ENCODE measurements around the gene GLT8D2.
"Not testable (repeated sequence)": the region's sequence is repeated elsewhere in the genome, so short reads cannot be mapped to it uniquely, and the experiment has no call there.

GLT8D2 gene

DNA sequence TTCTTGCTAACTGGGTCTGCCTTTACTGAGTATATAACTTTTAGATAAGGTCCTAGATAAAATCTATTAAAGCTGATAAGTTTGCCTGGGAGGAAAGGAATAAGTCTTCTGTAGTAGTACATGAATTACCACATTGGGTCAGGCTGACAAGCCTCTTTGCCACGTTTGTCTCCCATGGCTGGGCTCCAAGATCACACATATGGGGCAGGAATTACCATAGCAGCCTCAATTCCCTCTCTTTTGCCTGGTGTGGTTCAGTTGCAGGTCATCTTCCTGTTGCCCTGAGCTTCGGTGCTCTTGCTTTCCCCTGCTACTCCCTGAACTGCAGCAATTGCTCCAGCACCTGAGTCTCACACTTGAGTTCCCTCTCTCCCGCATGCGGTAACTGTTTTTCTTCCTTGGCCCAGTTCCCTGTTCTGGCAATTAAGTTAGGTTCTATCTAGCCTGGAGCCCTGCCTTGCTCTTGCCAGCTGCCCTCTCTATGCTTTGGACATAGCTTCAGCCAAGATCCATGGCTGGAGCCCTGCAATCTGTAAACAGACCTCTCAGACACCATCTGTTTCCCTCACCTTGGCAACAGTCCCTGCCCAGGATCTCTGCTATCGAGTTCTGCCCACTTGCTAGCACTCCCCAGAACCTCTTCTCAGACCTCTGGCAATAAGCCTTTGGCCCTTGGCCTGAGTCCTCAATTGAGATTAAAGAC, 5.8 kb upstream of the GLT8D2 start:
- no peak for DNase-seq
- in situ Hi-C loops (cut with MboI; ENCODE audit: low pct_unique_long_range_greater_than_20kb, low sequenced_read_pairs): no loop called here

DNA sequence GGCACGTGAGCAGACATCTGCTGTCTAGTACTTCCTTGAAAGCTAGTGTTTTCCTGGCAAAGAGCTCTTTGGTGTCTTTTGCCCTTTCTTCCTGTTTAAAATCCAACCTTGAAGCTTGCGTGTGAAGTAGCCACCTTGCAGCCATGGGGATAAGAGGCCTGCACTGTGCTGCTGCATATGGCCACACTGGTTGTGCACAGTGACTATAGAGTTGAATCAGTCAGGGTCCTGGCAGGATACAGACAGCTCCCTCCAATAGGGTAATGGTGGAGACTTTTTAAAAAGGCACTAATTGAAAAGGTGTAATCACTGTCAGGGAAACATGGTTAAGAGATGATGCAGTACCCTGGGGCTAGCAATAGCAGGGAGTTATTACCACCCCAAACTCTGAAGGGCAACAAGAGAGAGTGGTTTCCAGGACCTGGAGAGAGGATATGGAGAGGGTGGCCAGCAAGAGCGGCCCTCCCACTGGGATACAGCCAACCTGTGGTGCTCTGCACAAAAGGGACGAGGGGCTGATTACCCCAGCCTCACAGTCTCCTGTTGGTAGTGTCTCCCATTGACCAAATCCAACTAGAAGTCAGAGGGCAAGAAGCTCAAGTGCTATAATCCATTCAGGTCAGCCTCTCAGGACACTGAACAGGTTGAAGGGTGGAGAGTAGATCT, 4.8 kb upstream of the GLT8D2 start:
- in situ Hi-C loops (cut with MboI; ENCODE audit: low pct_unique_long_range_greater_than_20kb, low sequenced_read_pairs): no loop called here
- DNase-seq: no peak

- in situ Hi-C loops (cut with MboI; ENCODE audit: low pct_unique_long_range_greater_than_20kb, low sequenced_read_pairs): no loop called here
- DNase-seq: no peak
Measured at GRCh38 chr12:104050436-104050835, 449 bp upstream of the GLT8D2 start.

GRCh38 chr12:104049278-104049902, 597 bp downstream of the GLT8D2 start:
- DNase-seq: no peak
- in situ Hi-C loops (cut with MboI; ENCODE audit: low pct_unique_long_range_greater_than_20kb, low sequenced_read_pairs): no loop called here

DNA sequence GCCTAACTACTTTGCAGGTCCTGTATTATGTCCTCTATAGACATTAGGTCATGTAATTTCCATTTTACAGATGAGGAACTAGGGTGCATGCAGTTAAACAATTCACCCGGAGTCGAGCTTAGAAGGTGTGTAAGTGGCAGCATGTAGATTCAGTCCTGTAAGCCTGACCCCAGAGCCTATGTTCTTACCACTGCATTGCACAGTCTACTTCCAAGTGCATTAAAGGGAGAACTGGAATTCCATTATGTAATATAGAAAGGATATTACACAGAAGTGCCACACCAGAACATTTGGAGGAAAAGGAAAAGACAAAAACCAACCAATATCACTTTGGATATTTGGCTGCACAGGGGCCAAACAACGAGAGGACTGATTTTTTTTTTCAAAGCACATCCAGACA, 1.2 kb downstream of the GLT8D2 start:
- no peak for DNase-seq
- in situ Hi-C loops (cut with MboI; ENCODE audit: low pct_unique_long_range_greater_than_20kb, low sequenced_read_pairs): no loop called here

DNA sequence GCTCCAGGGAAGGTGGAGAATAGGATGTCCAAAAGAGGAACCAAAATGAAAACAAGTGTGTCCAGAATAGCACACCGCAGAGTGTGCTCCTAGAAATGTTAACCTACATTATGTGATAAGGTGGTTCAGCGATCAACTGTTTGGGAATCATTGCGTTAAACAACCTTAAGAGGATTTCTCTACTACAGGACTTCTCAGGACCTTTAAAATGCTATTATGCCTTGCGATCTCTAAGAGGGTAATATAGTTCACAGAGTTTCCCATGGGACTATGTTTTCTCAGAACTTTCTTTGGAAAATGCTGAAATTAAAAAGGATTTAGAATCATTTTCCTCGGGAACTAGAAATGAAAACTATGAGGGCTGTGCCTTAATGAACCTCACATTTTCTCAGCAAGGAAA, 1.8 kb downstream of the GLT8D2 start:
- no peak for DNase-seq
- in situ Hi-C loops (cut with MboI; ENCODE audit: low pct_unique_long_range_greater_than_20kb, low sequenced_read_pairs): no loop called here

DNA sequence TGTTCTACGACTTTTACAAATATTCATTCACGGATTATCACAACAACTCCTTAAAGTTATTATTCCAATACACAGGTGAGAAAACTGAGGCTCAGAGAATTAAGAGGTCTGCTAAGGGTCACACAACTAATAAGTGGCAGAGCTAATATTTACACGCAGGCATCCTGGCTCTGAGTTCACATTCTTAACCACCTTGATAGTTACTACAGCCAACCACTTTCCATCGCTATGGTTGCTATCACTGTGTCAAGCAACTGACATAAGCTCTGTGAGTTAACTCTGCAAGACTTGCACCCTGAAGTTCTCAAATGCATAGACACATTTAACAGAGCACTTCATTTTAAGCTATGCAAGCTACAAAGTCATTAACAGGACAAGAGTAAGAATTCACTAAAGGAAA, 3.7 kb downstream of the GLT8D2 start:
- in situ Hi-C loops (cut with MboI; ENCODE audit: low pct_unique_long_range_greater_than_20kb, low sequenced_read_pairs): no loop called here
- DNase-seq: no peak

- DNase-seq: no peak
- in situ Hi-C loops (cut with MboI; ENCODE audit: low pct_unique_long_range_greater_than_20kb, low sequenced_read_pairs): no loop called here
Measured at GRCh38 chr12:104044158-104044557, 5.8 kb downstream of the GLT8D2 start.

- in situ Hi-C loops (cut with MboI; ENCODE audit: low pct_unique_long_range_greater_than_20kb, low sequenced_read_pairs): no loop called here
- DNase-seq: no peak
Measured at GRCh38 chr12:104042580-104042979, 7.4 kb downstream of the GLT8D2 start.

DNA sequence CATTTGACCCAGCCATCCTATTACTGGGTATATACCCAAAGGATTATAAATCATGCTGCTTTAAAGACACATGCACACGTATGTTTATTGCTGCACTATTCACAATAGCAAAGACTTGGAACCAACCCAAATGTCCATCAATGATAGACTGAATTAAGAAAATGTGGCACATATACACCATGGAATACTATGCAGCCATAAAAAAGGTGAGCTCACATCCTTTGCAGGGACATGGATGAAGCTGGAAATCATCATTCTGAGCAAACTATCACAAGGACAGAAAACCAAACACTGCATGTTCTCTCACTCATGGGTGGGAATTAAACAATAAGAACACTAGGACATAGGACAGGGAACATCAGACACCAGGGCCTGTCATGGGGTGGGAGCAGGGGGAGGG, 10.2 kb downstream of the GLT8D2 start:
- DNase-seq; in situ Hi-C loops (cut with MboI; ENCODE audit: low pct_unique_long_range_greater_than_20kb, low sequenced_read_pairs): not testable (repeated sequence)

GRCh38 chr12:104036143-104036542, 13.8 kb downstream of the GLT8D2 start:
- in situ Hi-C loops (cut with MboI; ENCODE audit: low pct_unique_long_range_greater_than_20kb, low sequenced_read_pairs); DNase-seq: not testable (repeated sequence)

DNA sequence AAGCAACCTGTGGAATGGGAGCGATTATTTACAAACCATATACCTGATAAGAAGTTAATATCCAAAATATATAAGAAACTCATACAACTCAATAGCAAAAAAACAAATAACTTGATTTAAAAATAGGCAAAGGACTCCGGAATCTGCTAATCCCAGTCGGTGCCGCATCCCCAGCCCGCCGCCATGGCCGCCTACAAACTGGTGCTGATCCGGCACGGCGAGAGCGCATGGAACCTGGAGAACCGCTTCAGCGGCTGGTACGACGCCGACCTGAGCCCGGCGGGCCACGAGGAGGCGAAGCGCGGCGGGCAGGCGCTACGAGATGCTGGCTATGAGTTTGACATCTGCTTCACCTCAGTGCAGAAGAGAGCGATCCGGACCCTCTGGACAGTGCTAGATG, 19.4 kb downstream of the GLT8D2 start:
- DNase-seq; in situ Hi-C loops (cut with MboI; ENCODE audit: low pct_unique_long_range_greater_than_20kb, low sequenced_read_pairs): not testable (repeated sequence)

DNA sequence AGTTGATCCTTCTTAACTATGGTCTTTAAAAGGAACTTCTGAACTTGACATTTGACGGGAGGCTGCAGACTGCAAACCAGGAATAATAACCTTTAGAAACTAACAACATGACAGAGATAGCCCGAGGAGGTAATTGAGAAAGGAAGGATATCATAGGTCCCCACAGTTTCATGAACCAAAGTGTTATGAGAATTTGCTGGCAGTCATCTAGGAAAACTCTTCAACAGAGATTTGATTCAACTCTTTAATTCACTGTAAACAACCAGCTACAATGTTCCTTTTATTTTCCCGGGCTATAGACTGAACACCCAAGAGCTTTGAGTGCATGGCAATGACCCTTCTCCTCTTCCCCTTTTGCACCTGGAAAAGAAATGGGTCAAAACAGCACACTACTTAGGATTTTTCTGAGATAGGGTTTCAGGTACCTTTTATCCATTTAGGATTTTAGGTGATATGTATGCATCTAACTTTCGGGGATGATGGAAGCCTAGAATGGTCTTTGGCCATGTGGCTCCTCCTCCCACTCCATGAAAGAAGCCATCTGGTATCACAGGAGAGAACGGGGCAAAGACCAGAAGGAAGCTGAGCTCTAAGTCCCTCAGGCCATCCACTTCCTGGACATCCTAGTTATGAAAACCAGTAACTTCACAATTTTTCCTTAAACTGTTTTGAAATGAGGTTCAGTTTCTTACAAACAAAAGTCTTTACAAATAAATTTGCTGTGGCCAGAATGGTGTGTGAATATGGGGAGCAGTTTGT, 23.0 kb downstream of the GLT8D2 start:
- in situ Hi-C loops (cut with MboI; ENCODE audit: low pct_unique_long_range_greater_than_20kb, low sequenced_read_pairs): no loop called here
- no peak for DNase-seq

- no peak for DNase-seq
- in situ Hi-C loops (cut with MboI; ENCODE audit: low pct_unique_long_range_greater_than_20kb, low sequenced_read_pairs): no loop called here
Measured at GRCh38 chr12:104025771-104026170, 24.2 kb downstream of the GLT8D2 start.

DNA sequence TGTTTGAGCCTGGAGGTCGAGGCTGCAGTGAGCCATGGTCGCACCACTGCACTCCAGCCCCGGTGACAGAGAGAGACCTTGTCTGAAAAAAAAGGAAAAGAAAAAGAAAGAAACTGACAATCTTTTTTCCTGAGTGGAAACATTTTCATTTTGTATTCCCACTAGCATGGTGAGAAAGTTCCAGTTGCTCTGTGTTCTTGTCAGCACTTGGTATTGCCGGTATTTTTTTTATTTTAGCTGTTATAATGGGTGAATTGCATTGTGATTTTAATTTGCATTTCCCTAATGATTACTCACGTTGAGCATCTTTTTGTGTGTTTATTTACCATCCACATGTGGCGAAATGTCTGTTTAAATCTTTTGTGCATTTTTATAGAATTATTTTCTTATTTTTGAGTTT, 25.6 kb downstream of the GLT8D2 start:
- in situ Hi-C loops (cut with MboI; ENCODE audit: low pct_unique_long_range_greater_than_20kb, low sequenced_read_pairs): no loop called here
- no peak for DNase-seq

DNA sequence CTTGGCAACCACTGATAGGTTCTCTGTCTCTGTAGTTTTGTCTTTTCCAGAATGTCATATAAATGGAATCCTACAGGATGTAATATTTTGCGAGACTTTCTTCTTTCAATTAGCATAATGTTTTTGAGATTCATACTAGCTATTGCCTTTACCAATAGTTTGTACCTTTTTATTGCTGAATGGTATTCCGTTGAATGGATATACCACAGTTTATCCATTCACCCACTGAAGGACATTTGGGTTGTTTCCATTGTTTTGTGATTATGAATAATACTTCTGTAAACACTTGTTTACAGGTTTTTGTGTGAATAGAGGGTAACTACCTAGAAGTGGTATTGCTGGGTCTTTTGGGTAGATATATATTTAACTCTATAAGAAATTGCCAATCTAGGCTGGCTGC, 26.3 kb downstream of the GLT8D2 start:
- in situ Hi-C loops (cut with MboI; ENCODE audit: low pct_unique_long_range_greater_than_20kb, low sequenced_read_pairs): no loop called here
- DNase-seq: no peak

DNA sequence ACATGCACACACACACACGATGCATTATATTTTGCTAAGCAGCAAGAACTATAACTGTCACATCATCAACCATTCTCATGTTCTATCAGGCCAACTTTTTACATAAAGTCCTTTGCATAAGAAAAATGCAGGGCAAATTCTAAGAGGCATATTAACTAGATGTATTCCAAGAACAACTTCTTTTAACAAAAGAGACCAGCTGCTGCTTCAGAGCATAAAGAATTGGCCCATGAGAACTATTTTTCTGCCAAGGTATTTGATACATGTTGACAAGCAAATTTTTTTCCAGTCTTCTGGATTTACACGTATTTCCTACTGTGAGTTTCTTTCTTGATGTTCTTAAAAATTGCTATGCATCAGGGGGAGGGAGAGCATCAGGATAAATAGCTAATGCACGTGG, 27.2 kb downstream of the GLT8D2 start:
- in situ Hi-C loops (cut with MboI; ENCODE audit: low pct_unique_long_range_greater_than_20kb, low sequenced_read_pairs): no loop called here
- DNase-seq: no peak

- in situ Hi-C loops (cut with MboI; ENCODE audit: low pct_unique_long_range_greater_than_20kb, low sequenced_read_pairs); DNase-seq: not testable (repeated sequence)
Measured at GRCh38 chr12:104021862-104022261, 28.1 kb downstream of the GLT8D2 start.

GRCh38 chr12:104012331-104012730, 37.7 kb downstream of the GLT8D2 start:
- in situ Hi-C loops (cut with MboI; ENCODE audit: low pct_unique_long_range_greater_than_20kb, low sequenced_read_pairs): no loop called here
- DNase-seq: no peak

- in situ Hi-C loops (cut with MboI; ENCODE audit: low pct_unique_long_range_greater_than_20kb, low sequenced_read_pairs): no loop called here
- DNase-seq: no peak
Measured at GRCh38 chr12:104011253-104011652, 38.7 kb downstream of the GLT8D2 start.
